ENCODE data around the gene OR52E2.
"Not testable (repeated sequence)": the region's sequence is repeated elsewhere in the genome, so short reads cannot be mapped to it uniquely, and the experiment has no call there.

OR52E2 gene

DNA sequence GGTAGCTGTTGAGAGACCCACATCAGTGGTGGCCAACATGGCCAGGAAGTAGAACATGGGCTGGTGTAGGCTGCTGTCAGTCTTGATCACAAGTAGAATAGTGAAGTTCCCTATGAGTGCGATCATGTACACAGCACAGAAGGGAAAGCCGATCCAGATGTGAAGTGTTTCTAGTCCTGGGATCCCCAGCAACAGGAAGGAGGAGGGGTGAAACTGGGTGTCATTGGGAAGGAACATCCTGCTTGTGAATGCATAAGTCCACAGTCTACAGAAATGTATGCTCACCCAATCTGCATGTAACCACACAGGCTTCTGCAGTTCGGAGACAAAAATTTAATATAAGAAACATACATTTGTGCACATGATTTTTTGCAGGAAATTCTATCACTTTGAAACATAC, at the start of gene OR52E2:
Gene OR52E2, minus strand, starts transcription at position 237 of the 400 bp plus-strand sequence. Its CDS starts 0 bp downstream, at position 237.
- DNase-seq (ENCODE audit: low read depth): no peak

DNA sequence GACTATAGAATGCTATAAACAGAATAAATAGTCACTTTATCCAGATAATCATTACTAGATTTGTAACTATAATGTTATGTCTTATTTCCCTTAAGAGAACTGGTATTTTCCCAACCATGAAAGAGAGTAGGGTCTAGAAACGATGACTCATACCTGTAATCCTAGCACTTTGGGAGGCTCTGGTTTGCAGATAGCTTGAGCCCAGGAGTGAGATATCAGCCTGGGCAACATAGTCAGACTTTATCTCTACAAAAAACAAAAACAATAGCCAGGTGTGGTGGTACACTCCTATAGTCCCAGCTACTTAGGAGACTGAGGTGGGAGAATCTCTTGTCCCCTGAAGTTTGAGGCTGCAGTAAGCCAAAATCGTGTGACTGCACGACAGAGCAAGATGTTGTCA, 47.9 kb upstream of the OR52E2 start:
- DNase-seq (ENCODE audit: low read depth): no peak

DNA sequence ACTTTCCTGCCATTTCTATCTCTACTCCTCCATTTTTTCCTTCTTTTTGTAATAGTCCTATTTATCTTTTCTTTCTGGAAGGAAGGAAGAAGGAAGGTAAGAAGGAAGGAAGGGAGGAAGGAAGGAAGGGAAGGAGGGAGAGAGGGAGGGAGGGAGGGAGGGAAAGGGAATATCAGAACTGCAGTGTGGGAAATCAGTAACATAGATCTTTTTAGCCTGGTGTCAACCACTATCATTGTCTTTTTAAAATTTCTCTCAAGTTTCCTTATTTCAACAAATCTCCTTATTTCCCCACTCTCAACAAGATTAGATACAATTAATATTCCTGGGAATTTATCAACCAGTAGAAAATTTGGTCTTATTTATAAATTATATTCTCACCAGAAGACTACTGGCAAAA, 43.6 kb upstream of the OR52E2 start:
- no peak for DNase-seq (ENCODE audit: low read depth)

DNA sequence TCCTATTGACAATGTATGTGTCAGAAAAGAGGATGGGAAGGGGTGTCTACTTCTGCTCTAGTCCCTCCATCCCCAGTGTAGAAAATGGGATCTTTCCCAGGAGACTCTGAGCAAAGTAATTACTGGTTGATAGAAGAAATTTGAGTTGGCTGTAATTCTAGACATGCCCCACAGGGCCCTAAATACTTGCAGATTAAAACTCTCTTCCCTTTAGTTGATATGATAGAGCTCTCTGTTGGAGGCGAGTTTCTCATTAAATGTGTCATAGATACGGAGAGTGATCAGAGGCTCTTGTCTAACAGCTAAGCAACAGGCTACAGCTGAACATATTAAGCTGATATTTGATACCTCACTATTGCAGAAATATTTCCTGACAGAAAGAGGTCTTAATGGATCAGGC, 42.8 kb upstream of the OR52E2 start:
- DNase-seq (ENCODE audit: low read depth): no peak

DNA sequence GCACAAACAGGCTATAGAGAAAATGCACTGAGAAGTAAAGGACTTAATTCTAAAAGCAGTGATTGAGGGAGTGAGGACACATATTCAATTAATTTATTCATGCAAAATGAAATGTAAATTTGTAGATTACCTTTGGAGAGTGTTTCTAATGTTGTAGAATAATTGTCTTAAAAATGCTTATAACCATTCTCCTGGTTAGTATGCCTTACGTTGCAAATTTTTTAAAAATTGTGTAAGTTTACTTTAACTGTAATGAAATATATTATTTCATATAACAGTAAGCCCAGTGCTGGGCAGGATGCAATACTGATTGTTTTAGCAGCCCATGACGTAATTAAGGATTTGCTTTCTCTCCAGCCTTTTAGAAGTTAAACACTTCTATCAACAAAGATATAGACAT, 36.6 kb upstream of the OR52E2 start:
- DNase-seq (ENCODE audit: low read depth): no peak

DNA sequence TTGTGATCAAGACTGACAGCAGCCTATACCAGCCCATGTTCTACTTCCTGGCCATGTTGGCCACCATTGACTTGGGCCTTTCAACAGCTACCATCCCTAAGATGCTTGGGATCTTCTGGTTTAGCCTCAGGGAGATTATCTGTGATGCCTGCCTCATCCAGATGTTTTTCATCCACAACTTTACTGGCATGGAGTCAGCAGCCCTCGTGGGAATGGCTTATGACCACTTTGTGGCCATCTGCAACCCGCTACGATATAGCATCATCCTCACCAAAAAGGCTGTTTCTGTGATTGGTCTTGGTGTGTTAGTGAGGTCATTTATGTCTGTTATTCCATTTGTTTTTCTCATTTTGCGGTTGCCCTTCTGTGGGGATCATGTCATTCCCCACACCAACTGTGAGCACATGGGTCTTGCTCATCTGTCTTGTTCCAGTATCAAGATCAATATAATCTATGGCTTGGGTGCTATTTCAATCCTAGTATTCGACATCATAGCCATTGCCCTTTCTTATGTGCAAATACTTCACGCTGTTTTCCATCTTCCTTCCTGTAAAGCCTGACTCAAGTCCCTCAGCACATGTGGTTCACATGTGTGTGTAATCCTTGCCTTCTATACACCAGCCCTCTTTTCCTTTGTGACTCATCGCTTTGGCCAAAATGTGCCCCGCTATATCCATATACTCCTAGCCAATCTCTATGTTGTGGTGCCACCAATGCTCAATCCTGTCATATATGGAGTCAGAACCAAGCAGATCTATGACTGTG, 33.6 kb upstream of the OR52E2 start:
- no peak for DNase-seq (ENCODE audit: low read depth)

DNA sequence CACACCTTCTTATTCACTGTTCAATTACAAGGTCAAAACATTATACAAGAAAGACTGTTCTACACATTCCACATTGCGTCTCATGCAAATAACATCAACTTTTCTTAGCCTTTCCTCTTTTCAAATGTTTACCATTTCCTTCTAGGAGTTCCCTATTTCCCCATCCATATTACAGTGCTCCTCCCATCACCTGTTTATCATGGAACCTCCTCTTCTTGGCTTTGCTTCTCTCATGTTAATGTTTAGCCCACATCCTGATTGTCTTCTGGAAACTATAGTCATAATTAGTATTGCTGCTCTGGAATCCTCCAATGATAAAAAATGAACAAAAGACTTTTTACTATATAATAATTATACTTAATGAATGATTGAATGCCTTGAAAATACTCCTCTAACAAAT, 31.2 kb upstream of the OR52E2 start:
- no peak for DNase-seq (ENCODE audit: low read depth)

DNA sequence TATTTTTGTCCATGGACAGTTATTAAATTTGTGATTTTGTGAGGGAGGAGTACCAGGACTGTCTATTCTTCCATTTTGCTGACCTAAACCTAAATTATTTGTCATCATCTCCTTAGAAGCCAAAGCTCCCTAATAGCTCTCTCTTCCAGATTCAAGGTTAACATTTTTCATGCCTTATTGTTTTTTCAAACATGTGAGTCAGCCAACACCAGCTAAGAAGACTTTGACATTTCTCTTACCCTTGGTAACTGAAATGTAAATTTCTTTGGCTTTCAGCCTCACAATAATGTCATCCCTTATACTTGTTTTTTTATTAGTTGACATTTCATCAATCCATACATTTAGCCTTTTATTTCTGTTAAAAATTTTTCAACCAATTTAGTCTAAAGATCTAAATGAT, 29.1 kb upstream of the OR52E2 start:
- no peak for DNase-seq (ENCODE audit: low read depth)

DNA sequence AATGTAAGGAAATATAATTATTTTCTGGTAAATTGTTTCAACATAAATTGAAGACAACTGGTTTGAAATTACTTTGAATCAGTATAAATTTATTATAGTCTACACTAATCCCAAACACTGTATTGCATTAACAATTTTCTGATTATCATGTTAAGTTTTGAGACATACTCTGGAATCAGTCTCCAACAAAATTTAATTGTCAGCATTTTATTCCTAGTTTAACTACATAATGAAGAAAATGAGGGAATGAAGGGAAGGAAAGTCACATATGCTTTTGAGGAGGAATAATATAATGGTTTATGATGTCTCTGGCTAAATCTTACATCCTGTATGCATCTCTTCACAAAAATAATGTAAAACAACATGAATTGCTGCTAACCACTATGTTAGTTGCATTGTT, 24.2 kb upstream of the OR52E2 start:
- no peak for DNase-seq (ENCODE audit: low read depth)

DNA sequence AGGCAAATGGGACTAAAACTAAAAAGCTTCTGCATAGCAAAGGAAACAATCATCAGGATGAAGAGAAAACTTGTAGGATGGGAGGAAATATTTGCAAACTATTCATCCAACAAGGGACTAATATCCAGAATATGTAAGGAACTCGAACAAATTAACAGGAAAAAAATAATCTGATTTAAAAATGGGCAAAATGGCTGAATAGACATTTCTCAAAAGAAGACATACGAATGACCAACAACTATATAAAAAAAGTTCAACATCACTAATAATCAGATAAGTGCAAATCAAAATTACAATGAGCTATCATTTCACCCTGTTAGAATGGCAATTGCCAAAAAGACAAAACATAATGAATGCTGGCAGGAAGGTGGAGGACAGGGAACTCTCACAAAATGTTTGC, 22.0 kb upstream of the OR52E2 start:
- DNase-seq (ENCODE audit: low read depth): no peak

DNA sequence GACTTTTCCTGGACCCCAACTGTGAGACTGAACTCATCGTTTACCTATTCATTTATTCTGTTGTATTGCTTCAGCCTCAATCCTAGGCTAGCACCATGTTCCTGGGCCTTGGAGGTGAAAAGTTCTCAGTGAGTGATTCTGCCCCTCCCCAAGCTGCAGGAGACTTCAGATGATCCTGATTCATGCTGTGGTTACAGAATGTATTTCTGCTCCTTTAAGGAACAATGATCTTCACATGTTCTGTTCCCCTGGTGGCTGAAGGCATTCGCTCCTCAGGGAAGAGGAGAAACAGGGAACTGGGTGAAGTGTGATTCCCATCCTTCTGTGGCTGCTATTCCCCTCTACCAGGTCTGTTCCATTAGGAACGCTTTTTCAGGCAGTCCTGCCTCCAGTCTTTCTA, 12.4 kb upstream of the OR52E2 start:
- DNase-seq (ENCODE audit: low read depth): no peak

DNA sequence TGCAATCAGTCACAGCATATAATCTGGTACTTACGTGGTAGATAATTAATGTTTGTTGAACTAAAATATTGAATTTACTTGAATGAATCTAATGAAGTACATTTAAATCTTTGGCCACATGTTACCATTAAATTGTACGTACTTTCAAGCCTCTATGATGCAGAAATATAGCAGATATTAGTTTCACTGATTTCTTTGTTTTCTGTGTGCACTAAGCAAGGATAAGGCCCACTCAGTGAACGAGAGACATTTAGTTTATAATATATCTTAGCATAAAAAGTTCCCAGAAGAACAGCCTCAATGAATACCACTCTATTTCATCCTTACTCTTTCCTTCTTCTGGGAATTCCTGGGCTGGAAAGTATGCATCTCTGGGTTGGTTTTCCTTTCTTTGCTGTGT, 9.8 kb upstream of the OR52E2 start, which contains the start of gene OR52E1:
Gene OR52E1, plus strand, starts transcription at position 301 of the 400 bp plus-strand sequence.
- no peak for DNase-seq (ENCODE audit: low read depth)

DNA sequence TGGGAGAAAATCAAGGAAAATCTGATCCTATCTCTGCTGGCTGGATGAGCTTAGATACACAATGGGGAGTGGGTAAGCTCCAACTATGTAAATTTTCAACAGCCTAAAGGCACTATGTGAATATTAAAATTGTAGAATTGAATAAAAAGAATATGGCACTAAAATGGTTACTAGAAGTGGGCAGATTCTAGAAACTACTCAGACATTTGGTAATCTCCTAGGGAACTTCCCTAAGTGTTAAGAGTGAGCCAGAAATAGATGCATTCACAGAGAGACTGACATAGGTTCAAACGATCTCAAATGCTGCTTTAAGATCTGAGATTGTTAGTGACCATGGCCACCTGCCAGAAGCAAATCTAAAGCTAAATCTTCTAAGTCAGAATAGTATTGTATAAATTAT, 5.6 kb upstream of the OR52E2 start:
- no peak for DNase-seq (ENCODE audit: low read depth)

DNA sequence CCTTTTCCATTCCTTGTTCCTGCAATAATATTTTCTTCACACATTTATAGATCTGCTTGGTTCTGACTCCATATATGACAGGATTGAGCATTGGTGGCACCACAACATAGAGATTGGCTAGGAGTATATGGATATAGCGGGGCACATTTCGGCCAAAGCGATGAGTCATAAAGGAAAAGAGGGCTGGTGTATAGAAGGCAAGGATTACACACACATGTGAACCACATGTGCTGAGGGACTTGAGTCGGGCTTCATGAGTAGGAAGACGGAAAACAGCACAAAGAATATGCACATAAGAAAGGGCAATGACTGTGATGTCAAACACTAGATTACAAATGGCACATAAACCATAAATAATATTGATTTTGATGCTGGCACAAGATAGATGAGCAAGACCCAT, 748 bp downstream of the OR52E2 start:
- not testable (repeated sequence) for DNase-seq (ENCODE audit: low read depth)

DNA sequence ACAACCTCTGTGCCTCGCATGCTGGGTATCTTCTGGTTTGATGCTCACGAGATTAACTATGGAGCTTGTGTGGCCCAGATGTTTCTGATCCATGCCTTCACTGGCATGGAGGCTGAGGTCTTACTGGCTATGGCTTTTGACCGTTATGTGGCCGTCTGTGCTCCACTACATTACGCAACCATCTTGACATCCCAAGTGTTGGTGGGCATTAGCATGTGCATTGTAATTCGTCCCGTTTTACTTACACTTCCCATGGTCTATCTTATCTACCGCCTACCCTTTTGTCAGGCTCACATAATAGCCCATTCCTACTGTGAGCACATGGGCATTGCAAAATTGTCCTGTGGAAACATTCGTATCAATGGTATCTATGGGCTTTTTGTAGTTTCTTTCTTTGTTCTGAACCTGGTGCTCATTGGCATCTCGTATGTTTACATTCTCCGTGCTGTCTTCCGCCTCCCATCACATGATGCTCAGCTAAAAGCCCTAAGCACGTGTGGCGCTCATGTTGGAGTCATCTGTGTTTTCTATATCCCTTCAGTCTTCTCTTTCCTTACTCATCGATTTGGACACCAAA, 12.6 kb downstream of the OR52E2 start:
- DNase-seq (ENCODE audit: low read depth): no peak

DNA sequence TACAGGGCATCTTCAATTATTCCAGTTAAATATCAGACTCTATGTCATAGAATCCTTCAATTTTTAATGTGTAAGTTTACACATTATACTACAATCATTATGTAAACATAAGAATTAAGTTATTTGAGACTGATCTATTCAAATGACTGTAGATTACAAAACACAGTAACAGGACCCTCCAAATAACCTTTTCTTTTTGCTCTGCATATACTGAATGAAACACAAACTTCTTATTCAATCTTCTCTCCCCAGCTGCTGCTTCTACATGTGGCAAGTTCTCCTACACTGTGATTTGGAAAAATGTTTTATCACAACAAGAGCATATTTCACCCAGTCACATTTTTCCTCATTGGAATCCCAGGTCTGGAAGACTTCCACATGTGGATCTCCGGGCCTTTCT, 13.2 kb downstream of the OR52E2 start, which contains the start of gene OR52J3:
Gene OR52J3, plus strand, starts transcription at position 301 of the 400 bp plus-strand sequence. Its CDS starts 0 bp downstream, at position 301.
- no peak for DNase-seq (ENCODE audit: low read depth)

DNA sequence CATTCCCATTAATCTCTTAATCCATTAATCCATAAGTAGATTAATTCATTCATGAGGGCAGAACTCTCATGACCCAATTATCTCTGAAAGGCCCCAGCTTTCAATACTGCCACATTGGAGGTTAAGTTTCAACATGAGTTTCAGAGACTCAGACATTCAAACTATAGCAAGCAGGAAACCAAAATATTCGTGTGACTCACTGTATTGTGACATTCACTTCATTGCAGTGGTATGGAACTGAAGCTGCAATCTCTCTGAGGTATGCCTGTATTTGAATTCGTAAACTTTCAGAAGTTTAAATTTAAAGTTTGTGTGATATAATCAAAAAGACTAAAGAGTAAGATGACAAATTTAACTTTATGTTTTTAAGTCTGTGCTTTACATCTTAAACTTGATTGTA, 16.0 kb downstream of the OR52E2 start:
- DNase-seq (ENCODE audit: low read depth): no peak

DNA sequence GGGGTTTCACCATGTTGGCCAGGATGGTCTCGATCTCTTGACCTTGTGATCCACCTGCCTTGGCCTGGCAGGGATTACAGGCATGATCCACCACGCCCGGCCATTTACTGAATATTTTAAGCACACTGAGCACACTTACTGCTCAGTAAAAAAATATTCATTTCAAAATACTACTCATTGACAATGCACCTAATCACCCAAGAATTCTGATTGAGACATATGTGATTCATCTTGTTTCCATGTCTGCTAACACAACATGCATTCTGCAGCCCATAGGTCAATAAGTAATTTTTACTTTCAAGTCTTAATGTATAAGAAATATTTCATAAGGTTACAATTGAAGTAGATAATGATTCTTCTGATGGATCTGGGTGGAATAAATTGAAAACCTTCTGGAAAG, 17.3 kb downstream of the OR52E2 start:
- no peak for DNase-seq (ENCODE audit: low read depth)

DNA sequence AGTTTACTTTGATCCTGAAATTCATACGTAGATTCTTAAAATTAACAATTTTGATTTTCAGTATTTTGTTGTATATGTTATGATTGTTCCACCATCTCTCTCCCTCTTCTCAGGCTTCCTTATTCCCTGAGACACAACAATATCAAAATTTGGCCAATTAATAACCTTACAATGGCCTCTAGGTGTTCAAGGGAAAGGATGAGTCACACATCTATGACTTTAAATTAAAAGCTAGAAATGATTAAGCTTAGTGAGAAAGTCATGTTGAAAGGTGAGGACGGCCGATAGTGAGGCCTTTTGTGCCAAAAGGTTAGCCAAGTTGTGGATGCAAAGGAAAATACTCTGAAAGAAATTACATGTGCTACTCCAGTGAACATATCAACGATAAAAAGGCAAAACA, 18.6 kb downstream of the OR52E2 start:
- DNase-seq (ENCODE audit: low read depth): no peak

DNA sequence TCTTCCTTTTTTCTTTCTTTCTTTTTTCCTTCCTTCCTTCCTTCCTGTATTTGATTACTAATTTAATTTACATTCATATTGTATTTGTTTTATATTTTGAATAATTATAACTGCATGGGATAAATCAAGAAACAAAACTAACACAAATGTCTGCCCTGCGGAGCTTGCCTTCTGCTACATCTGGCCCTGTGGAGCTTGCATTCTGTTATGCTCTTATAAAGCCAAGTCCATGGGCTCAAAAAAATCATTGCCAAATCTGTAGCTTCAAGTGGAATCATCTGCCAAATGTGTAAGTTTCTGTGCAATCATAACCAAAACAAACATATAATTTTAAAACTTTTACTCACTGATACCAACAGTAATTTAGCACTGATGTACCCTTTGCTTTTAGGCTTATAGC, 21.1 kb downstream of the OR52E2 start:
- DNase-seq (ENCODE audit: low read depth): no peak

DNA sequence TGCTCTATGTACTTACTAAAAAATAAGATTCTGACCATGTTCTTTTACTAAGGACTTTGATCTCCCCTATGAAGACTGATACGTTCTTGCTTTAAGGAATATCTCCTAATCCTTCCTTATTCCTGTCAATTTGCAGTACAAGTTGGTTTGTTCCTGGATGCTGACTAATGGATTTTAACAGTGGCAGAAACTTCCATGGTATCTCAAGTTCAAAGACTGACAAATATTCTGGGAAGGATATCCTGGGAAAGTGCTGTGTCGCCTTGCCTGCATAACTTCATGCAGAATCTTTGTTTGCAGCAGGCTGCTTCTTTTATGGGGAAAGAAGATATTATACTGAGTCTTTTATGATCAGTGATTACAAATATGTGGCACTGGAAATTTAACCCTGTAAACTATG, 21.5 kb downstream of the OR52E2 start:
- DNase-seq (ENCODE audit: low read depth): no peak

DNA sequence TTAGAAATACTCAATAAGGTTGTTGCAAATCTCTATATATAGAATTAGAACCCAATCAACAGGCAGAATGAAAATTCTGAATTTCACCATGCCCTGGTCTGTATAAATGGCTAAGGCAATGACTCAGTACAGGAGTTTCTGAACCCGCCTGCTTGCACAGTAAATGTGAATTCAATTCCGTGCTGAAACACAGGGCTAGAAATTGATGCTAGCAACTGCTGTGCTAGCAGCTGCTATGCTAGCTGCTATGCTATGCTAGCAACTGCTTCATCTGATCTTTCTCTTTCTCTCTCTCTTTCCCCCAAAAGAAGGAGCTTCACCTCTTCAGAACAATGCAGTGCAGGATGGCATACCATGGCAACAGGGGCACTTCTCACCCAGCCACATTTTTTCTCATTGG, 22.8 kb downstream of the OR52E2 start:
- DNase-seq (ENCODE audit: low read depth): no peak

DNA sequence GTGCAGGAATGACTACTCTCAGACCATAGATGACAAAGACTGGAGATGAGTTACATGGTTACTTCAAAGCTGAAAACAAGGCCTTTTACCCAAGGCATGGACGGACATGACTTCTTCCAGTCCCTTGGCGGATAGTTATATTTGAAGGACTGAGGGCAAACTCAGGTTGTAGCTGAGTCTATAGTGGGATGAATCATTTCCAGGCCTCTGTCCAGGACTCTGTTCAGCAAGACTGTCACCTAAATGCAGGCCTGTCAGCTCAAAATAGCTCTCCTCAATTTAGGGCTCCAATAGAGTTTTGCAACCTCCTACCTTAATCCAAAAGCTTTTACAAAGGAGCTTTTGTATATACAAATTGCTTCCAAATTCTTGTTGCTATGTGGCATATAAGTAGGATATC, 37.4 kb downstream of the OR52E2 start:
- DNase-seq (ENCODE audit: low read depth): no peak

DNA sequence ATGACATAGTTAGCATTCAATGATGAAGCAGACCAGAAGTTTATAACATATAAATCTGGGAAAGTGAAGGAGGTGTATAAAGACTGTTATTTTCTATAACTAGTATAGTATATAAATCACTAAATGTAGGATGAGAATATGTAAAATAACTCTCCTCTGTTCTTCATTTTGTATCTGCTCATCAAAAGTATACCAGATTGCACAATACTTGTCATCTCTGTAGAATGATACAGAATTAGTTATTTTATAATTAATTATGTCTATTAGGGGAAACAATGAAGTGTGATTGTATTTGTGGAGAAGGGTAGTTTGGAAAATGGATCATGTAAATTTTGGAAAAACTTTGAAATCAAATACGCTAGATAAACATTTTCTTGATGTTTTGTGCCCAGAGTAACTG, 46.4 kb downstream of the OR52E2 start:
- DNase-seq (ENCODE audit: low read depth): no peak
